Sciatic nerve (tissue), 2 donors: ENCODE data around the gene NBEAL2. TPM values are rescaled to one million over a fixed set of nuclear protein-coding genes. Genes with fewer than 3 reads are reported as not detected.
"Not testable (repeated sequence)": the region's sequence is repeated elsewhere in the genome, so short reads cannot be mapped to it uniquely, and the experiment has no call there.

Experiments used
- ATAC-seq: fragments of 200-7000 bp; cut with Tn5 transposase; one replicate; pipeline ENCODE4 v1.9.1; 2020; ENCODE audit warnings: mild to moderate bottlenecking, moderate library complexity
- DNase-seq: peaks from one replicate; pipeline ENCODE4 v3.0.0-alpha.2; 2020; ENCODE audit warnings: low spot score
- intact Hi-C: fragments of 100-400 bp; cut with DNase I; formaldehyde crosslinking; loops from one replicate; pipeline ENCODE4 v1.14.2; 2022
- total RNA-seq: library from RNA; stranded (reverse); fragmentation: NEBNext Ultra II Directional; extraction: Animal tissue kit (Norgen Biotek cat#: 25700); gene quantifications from one replicate; pipeline ENCODE4 v1.2.1, GENCODE V29; 2021
- donor health status: DM: no; HTN: no; CAD: no.
- donor health status: DM: no; HTN: no; CAD: no.

The NBEAL2 gene
- total RNA-seq, 1 donor from 2014 or later: 44.0 TPM

DNA sequence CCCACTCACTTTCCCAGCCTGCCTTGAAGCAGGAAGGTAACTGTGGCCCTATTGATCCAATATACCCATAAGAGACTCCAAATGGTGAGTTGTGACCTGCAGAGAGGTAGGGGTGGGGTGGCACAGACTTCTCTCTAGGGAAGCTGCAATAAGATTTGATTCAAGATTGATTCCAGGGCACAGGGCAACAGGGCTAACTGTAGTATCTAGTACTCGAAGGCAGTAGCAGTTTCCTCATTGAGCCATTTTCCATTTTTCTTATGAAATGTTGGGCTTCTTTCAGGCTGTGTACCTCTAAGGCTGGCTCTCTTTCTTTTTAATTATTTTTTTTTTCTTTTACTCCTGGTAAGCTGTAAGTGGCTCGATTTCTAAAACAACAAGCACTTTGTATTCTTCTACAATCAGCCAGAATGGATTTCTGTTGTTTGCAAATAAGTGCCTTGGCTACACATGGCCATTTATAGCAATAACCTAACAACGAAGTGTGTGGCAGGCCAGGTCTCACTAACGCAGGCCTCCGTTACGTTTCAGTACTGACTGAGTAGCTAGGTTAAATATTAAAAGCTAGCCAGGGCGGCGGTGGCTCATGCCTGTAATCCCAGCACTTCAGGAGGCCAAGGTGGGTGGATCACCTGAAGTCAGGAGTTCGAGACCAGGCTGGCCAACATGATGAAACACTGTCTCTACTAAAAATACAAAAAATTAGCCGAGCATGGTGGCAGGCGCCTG is 22.2 kb upstream of the NBEAL2 start:
- no peak for ATAC-seq
- intact Hi-C loops: no loop called here

DNA sequence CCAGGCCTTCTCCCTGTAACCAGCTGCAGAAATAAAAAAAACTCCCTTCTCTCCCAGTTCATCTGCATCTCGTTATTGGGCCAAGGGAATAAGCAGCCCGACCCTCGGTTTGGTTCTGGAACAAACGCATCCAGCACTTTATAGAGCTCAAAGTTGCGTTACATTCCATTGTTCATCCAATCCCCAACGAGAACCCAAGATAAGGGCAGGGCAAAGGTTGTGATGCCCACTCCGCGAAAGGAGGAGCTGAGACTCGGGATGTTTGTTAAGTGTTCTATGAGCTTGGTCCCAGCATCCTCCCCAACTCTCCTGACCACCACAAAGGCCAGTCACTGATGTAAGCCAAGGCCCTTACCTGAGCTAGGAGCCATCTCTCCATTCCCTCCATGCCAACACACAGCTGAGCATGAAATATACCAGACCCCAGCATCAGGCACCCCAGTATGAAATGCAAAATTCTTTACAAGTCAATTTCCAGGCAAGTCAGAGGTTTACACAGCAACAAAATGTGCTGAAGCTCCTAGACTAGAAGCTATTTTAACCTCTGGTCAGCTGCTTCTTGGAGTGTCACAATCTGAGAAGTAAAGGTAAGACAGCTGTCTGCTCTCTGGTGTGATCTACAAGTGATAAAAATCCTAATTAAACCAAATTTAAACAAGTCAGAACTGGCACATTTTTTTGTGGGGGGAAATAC is 20.9 kb upstream of the NBEAL2 start:
- intact Hi-C loops: no loop called here
- ATAC-seq: no peak
- DNase-seq: no peak

More for the DNA sequence above, 22.2 kb upstream of the NBEAL2 start:
- DNase-seq: no peak

DNA sequence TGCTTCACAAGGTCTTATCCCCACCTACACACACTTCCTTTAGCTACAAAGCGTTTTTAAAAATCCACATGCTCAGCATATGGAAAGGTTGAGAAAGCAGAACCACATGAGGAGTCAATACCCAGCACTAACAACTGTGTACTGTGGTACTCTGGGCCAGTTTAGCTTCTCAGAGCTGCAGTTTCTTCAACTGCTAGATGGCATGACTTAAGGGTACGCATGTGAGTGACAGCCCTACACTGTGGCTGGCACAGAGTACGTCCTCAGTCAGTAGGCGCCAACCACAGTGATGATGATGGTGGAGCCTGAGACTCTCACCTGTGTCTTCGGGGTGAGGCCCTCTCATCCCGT is 20.3 kb upstream of the NBEAL2 start:
- intact Hi-C loops: no loop called here
- ATAC-seq (peak; percentile 40), DNase-seq (no peak)

DNA sequence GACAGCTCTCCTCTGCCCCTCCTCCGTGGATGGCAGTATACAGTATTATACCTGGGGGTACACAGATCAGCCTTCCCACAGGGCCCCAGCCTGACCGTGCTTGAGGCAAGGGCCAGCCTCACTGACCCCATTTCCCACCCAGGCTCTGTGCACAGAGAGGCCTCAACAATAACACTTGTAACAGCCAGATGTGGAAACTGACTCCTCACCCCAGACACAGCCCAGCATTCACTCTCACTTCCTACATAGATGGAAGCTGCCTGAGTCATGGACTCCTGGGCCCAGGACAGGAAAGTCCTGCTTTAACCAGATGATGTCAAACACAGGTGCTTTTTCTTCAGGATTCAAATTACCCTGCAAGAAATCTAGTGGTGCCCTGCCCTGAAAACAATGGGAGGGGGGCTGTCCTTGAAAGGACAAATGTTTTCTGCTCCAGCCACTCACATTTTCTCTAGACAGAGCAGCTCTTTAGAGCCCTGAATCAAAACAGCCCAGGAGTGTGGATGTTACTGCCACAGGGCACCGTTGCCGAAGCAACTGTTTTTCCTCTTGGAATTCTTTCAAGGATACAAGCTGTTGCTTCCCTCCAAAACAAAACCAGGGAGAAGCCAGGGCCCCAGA is 19.3 kb upstream of the NBEAL2 start:
- peak; percentile 54 for ATAC-seq
- no peak for DNase-seq
- intact Hi-C loops: no loop called here

DNA sequence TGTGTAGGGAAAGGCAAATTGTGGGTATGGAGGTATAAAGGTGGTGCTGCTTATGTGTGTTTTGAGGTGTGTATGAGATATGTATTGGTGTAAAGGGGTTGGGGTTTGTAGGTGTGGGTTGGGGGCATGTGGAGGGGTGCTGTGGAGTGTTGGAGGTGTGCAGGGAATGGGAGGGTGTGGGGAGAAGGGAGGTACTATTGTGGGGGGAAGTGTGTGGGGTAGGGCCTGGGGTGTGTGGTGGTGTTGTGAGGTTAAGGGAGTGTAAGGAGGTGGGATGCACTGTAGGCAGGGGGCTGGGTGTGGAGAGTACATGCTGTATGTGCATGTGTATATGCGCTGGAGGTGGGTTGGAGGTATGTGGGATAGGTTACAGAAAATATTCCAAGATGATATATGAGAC is 18.6 kb upstream of the NBEAL2 start:
- no peak for DNase-seq
- no peak for ATAC-seq
- intact Hi-C loops: no loop called here

DNA sequence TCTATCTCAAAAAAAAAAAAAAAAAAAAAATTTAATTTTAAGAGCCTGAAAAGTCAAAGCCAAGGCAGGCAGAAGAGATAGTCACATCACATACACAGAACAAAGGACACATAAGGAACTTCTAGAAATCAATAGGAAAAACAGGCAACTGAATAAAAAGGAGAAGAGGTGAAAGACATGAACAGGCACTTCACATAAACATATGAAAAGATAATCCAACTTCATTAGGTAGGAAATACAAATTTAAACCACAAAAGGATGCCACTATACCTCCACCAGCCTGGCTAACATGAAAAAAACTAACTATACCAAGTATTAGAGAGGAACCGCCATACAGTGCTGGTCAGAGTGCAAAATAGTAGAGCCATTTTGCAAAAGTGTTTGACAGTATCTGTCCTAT is 17.0 kb upstream of the NBEAL2 start:
- ATAC-seq: no peak
- intact Hi-C loops: no loop called here
- DNase-seq: no peak

DNA sequence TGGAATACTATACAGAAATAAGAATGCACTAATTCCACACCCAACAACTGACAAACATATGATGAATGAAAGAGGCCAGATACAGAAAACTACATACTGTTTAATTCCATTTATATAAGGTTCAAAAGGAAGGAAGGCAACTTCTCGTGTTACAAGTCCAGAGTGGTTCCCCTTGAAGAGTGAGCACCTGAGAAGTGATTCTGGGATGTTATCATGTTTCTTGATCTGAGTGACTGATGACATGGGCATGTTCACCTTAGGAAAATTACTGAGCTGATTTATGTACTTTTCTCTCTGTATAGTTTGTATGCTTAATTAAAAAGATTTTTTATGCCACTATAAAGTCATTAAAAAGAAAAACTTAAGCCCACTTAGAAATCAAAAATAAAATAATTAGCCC is 16.5 kb upstream of the NBEAL2 start:
- intact Hi-C loops: no loop called here
- DNase-seq: no peak

DNA sequence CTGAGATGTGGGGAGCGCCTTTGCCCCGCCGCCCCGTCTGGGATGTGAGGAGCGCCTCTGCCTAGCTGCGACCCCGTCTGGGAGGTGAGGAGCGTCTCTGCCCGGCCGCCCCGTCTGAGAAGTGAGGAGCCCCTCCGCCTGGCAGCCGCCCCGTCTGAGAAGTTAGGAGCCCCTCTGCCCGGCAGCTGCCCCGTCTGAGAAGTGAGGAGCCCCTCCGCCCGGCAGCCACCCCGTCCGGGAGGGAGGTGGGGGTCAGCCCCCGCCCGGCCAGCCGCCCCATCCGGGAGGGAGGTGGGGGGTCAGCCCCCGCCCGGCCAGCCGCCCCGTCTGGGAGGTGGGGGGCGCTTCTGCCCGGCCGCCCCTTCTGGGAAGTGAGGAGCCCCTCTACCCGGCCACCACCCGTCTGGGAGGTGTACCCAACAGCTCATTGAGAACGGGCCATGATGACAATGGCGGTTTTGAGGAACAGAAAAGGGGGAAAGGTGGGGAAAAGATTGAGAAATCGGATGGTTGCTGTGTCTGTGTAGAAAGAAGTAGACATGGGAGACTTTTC is 15.4 kb upstream of the NBEAL2 start:
- ATAC-seq, intact Hi-C loops, DNase-seq: not testable (repeated sequence)

More for the DNA sequence above, 16.5 kb upstream of the NBEAL2 start:
- ATAC-seq: no peak

DNA sequence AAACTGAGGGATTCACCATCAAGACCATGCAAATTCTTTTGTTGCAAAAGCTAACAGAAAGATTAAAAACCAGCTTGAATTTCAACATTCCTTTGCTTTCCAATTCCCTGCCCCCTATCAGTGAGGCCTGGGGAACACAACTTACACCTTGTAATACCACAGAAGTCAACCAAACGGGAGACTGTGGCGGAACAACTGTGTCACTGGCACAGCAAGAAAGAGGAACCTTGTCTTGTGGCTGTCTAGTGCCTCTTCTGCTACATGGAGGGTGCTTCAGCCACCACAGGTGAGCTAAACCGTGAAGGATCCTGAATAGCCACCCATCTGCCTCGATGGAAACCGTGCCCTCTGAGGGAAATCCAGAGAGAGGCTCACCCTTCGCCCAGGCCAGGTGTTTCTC is 14.3 kb upstream of the NBEAL2 start:
- no peak for ATAC-seq
- intact Hi-C loops: no loop called here
- DNase-seq: no peak

DNA sequence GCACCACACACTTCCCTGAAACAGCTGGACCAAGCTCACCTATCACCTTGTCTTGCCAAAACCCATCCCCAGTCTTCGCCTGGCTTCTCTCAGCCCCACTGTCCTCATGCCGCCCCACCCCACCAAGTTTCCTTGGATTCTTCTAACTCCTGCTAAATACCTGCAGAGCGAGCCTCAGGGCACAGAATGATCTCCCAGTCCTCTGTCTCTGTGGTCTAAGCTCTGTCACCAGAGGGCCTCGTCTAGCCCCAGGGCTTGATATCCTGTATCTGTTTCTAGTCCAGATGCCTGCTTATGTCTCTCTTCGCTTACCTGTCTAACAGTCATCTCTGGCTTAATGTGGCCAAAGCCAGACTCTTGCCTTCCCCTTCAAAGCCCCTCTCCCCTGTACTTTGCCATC is 12.7 kb upstream of the NBEAL2 start:
- DNase-seq: no peak
- ATAC-seq: no peak
- intact Hi-C loops: no loop called here

DNA sequence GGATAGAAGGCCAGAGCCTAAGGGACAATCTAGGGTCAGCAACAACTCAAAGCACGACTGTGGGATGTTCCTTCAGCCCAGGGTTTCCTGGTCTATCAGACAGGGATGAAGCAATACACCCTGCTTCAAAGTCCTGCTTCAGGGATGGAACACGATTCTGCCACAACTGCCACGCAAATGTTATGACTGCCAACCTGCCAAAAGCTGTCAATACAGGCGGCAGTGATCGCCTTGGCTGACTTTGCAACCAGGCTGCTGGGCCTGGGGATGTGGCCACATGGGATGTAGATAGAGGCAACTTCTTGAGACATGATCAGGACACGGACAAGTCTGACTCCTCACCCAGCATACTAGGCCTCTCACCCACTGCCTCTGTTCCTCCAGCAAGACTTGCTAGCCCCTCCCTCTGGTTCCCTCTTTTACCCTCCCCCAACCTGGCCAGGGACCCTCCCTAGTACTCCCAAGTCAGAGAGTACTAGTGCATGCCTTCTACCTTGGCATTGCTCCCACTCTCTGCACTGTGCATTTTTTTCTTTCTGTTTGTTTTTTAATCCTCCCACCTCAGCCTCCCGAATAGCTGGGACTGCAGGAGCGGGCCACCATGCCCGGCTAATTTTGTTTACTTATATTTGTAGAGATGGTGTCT is 10.6 kb upstream of the NBEAL2 start:
- intact Hi-C loops: no loop called here
- ATAC-seq (no peak), DNase-seq (no peak)

DNA sequence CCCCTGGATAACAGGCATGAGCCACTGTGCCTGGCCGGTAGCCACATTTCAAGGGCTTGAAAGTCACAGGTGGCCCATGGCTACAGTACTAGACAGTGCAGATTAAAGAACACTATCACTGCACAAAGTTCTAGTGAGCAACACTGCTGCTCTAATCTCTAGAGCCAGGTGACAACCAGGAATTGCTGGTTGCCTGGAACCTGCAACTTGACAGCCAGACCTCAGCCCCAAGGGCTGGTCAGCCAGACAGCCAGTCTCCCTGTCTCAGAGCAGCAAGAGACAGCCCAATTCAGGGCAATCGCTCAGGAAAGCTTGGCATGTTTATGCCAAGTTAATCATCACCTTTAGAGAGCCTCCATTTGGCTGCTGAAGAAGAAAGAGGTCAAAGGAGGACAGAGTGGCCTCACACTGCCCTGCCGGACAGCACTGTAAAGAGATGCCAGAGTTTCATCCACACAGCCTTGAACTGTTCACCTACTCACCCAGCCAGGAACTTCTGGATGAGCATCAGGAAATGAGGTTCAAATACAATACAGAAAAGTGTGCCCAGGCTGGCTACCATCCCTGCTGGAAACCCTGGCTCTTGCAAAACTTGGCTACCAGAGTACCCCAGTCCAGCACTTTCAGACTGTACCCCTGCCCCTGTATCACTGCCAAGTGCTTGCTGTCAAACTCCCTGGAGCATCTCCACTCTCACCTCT is 8.9 kb upstream of the NBEAL2 start:
- intact Hi-C loops: no loop called here
- DNase-seq (no peak), ATAC-seq (no peak)

DNA sequence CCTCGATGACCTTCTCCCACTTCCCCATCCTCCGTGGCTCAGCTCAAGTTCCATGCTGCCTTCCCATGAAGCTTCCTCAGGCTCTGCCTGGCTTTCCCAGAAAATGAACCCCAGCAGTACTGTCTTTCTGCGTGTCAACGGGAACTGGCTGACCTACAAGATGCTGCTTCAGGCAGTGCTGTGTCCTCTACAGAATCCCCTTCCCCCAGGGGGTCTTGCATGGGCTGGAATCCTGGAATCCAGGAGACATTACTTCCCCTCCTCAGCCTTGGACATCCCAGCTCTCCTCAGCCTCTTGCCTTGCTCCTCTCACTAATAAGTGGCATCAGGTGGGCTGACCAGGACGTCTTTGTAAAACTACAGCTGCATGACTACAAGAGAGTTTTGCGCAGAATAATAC is 8.3 kb upstream of the NBEAL2 start:
- DNase-seq (no peak), ATAC-seq (no peak)
- intact Hi-C loops: no loop called here

DNA sequence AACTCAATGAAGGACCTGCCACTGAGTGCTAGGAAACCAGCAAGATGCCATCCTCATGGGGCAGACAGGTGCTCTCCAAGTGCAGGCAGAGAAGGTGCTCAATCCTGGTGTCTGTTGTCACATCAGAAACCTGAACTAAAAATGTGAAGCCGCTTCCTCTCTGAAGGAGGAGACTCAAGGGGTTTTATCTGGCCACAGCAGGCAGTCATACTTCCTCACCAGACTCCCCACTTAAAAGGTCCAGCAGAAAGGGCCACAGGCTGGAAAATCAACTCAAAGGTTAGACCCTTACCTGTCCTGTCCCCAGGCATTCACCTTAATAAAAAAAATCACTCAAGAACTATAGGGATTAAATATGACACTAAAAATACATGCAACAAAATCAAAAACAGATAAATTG is 7.7 kb upstream of the NBEAL2 start:
- intact Hi-C loops: no loop called here
- DNase-seq: no peak
- ATAC-seq: no peak

DNA sequence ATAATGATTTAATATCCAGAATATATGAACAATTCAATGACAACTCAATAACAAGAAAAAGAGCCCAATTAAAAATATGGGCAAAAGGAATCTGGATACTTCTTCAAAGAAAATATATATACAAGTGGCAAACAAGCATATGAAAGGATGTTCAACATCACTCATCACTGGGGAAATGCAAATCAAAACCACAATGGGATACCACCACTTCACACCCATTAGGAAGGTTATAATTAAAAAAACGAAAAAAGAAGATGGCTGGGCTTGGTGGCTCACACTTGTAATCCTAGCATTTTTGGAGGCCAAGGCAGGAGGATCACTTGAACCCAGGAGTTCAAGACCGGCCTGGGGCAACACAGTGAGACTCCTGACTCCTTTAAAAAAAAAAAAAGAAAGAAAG is 7.1 kb upstream of the NBEAL2 start:
- no peak for DNase-seq
- intact Hi-C loops: no loop called here
- ATAC-seq: no peak

DNA sequence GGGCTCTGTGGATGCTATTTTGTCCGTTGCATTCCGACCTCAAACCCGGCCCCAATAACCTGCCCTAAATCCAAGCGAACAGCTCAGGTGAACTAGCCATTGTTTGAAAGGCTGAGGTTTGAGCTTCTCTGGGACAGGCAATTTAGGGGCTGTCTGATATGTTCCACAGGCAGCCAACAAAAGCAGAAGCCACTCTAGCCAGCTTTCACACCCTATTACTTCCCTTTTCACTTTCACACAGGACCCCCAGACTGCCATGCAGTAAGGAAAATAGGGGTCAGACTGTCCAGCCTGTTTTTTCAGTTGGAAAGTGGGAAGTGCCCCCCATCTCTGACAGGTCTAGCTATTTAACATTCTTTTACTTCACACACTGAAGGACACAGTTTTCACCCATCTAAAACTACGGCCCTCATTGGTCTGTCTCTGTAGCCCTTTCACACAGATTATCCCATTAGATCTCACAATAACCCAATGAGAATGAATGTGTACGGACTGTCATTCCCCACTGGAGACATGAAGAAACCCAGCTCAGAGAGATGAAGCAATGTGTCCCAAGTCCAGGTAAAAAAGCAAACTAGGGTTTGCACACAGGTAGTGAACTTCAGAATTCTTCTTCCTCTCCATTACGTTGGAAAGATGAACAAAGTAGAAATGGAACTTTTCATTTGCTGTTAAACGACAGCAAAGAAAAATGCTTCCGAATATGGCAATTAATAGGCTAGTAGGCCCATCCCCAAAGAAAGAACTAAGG is 4.9 kb upstream of the NBEAL2 start:
- intact Hi-C loops: no loop called here
- DNase-seq (no peak), ATAC-seq (no peak)

DNA sequence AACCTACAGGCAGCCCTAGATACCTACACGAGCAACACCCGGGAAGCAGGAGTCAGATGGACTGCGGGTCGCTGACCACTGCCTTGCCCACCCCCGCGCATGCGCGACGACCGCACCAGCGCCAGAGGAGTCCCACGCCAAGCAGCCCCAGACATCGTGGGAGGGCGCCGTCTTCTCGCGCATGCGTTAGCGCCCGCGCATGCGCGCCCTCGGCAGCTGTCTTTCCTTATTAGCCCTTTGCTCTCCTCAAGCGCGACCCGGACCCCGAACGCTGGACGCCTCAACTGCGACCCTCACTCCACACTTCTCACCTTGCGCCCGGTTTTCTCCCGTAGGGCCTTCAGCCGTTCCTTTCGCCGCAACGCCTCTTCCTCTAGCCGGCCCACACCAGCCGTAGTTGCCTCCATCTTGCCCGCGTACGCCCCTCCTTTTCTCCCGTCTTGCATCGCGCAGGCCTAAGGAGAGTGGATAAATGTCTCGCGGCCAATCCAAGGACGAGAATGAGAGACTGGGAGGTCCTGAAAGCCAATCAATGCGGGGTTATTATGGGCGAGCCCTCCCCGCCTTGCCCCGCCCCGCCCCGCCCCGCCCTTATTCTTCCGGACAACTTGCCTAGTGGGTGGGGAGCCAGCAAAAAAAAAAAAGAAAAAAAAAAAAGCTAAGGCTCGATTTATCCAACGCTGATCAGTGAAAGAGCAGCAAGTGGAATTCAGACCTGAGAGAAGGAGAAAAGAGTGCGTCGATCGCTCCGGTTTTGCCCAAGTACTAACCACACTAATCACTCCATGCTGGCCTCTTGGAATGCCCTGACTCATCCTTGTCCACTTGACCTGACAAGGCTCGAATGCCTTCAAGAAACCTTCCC is 2.9 kb upstream of the NBEAL2 start, which contains the start of gene CCDC12:
TSS of gene CCDC12 (minus strand) at position 420 of the 865 bp plus-strand sequence. CDS start at position 407, 13 bp downstream.
- intact Hi-C loops: no loop called here

More for the DNA sequence above, 2.9 kb upstream of the NBEAL2 start, which contains the start of gene CCDC12:
- peak; percentile 95 for DNase-seq
- peak; percentile 95 for ATAC-seq
